GM21786 (cell line): Measurements from ENCODE around the gene PEMT.

ENCODE experiments used
- ATAC-seq: cut with Tn5 transposase; IDR thresholded peaks from one replicate; pipeline ENCODE4 v1.9.1; 2021; ENCODE audit not compliant: unreplicated experiment

The PEMT gene

GRCh38 chr17:17515934-17516930 lies 75.3 kb downstream of the PEMT start:
- ATAC-seq, result no peak

GRCh38 chr17:17514993-17515933 lies 76.2 kb downstream of the PEMT start:
- ATAC-seq, result no peak

GRCh38 chr17:17514361-17514992 lies 77.0 kb downstream of the PEMT start:
- no peak for ATAC-seq

- ATAC-seq, result no peak
Measured at GRCh38 chr17:17513626-17514025, 77.9 kb downstream of the PEMT start.

- ATAC-seq, result no peak
Measured at GRCh38 chr17:17512866-17513265, 78.6 kb downstream of the PEMT start.

- no peak for ATAC-seq
Measured at GRCh38 chr17:17511881-17512858, 79.3 kb downstream of the PEMT start.

GRCh38 chr17:17511293-17511741 lies 80.2 kb downstream of the PEMT start:
- ATAC-seq, result no peak

- no peak for ATAC-seq
Measured at GRCh38 chr17:17510456-17511292, 80.8 kb downstream of the PEMT start.

- ATAC-seq, result no peak
Measured at GRCh38 chr17:17509601-17510425, 81.7 kb downstream of the PEMT start.

- ATAC-seq, result no peak
Measured at GRCh38 chr17:17508646-17509591, 82.6 kb downstream of the PEMT start.

GRCh38 chr17:17508019-17508535 lies 83.4 kb downstream of the PEMT start:
- ATAC-seq, result no peak

GRCh38 chr17:17507465-17508011 lies 84.0 kb downstream of the PEMT start:
- no peak for ATAC-seq

- ATAC-seq, result no peak
Measured at GRCh38 chr17:17506893-17507464, 84.5 kb downstream of the PEMT start.

GRCh38 chr17:17506181-17506741 lies 85.2 kb downstream of the PEMT start:
- no peak for ATAC-seq

GRCh38 chr17:17505610-17506171 lies 85.8 kb downstream of the PEMT start:
- no peak for ATAC-seq
